NCI-H2227 (cell line): ENCODE data around the gene RASA2.
A peak's percentile ranks its signal among the peaks of the same experiment; 100 is the strongest.
"Not testable (repeated sequence)": the region's sequence is repeated elsewhere in the genome, so short reads cannot be mapped to it uniquely, and the experiment has no call there.

ENCODE experiments used
- DNase-seq: peaks from one replicate; lab custom pipeline; 2025; ENCODE audit not compliant: unreplicated experiment; lab: John Stamatoyannopoulos, UW

Gene RASA2

DNA sequence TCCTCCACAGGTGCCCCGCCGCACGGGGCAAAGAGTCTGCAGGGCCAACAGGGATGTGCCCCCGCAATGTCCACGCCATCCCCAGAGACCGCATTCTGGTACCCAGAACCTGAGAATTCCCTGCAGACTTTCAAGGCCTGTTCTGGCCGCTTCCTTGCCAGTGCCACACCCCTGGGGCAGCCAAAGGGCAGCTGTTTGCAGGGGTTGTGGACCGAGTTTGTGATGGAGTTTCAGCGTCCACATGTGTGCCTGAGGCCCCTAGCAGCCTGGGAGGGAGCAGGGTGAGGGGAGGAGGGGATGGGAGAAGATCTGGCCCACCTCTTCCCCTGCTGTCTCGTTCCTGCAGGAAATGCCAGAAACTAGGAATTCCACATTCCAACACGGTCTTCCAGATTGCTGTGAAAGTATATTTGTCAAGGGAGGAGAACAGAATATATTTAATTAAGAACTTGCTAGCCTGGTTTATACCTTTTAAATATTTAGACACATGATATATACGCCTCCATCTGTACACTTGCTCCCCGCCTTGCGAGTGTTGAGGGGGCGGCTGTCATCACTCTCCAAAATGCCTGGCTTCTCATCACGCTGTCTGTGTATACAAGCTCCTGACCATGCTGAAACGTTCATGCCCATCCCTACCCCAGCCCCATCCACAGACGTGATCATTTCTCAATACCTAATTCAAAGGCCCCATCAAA lies 31.1 kb upstream of the RASA2 start:
- no peak for DNase-seq

DNA sequence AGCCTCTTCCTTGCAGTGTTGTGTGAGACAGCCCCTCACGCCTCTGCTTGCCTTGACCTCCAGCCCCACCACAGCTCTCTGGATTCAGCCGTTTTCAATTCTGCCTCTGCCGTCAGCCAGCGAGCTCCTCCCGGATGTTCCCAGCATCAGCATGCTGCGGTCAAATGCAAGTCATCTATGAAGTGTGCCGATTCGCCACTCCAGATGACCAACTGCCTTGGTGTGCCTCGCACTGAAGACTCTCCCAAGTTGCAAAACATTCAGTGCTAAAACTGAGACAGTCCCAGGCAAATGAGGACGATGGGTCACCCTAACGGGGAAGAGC lies 30.6 kb upstream of the RASA2 start:
- no peak for DNase-seq

DNA sequence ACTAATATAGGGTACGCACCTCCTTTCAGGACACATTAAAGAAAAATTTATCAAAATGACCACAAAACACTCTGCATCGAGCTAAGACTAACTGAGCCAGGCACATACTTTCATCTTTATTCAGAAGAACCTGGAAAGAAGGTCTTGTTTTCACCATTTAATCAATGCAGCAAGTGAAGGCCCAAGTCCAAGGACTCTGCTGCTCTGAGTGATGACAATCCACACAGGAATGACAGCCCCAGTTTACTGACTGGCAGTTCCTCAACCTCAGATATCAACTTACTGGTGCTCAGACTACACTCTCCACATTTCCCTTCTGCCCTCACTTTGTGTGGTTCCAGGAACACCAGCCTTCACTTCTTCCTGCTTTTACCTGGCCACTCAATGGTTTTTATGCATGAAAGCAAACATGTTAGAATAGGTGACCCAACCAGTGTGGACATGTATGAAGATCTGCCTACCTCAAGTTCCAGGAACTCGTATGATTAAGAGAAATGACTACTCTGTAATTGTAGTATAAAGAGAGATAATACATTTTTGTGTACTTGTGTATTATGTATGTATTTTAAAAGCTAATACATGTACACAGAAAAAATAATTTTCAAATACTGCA lies 29.1 kb upstream of the RASA2 start:
- DNase-seq, result no peak

DNA sequence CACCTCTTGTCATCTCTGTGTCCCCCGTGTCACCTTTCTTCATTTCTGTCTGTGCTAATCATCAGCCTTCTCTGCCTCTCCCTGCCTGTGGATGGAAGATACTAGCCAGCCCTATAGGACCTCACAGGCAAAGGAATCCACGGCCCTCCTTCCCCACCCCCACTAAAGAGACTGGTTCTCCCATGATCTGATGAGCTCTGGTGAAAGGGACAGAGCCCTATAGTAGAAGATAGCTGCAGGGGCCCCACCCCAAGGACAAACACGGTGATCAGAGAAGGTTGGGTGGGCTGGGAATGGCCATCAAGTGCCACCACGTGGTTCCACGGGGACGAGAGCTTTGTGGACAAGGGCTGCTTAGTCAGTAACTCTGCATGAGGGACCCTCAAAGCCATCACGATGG lies 27.8 kb upstream of the RASA2 start:
- no peak for DNase-seq

DNA sequence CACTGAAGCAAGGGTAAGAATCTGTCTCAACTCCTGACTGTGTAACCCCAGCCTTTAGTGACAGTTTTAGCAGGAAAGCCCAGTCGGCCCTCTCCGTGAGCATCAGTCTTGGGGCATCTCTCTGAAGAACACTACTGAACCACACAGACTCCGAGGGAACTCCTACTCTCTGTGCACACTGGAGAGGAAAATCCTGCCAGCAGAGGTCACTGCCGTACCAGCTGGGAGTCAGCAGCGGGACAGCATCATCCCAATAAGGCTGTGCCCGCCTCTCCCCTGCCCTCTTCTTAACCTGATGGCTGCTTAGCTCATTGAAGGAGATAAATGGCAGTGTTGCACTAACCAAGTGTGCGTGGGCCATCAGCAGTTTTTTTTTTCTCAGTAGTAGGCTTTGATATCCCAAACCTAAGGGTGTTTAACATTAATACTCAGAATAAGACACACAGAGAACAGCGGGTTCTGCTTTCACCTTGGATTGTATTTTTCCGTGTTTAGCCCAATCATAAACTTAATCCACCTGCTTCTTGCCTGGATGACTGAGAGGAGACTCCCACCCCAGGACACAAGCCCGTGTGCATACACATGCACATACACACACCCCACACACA lies 26.6 kb upstream of the RASA2 start:
- DNase-seq, result peak; percentile 83

DNA sequence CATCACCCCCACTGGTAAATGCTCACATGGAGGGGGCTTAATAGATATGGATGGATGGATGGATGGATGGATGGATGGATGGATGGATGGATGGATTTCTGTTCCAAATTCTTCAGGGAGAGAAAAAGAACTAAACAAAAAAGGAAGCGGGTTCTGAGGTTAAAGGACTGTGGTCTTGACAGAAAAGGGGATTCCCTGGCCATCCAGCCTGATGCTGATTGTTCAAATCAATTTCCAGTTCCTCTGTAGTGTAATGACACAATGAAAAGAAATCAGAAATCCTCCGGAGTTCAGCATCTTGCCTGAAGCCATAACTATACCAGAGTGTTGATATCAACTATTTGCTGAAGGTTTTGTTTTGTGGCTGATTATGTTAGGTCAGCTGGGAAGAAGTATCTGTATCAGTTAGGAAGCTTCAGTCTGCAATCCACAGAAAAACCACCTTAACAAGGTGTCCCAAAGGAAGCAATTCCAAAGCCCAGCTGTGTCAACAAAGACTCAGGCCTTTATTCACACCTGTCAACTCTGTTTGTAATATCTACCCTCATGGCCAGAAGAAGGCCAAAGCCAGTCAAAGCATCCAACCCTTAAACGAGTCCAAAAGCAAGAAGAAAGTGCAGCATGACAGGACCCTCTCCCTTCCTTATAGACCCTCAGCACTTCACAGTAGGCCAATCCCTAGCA lies 24.5 kb upstream of the RASA2 start:
- no peak for DNase-seq

DNA sequence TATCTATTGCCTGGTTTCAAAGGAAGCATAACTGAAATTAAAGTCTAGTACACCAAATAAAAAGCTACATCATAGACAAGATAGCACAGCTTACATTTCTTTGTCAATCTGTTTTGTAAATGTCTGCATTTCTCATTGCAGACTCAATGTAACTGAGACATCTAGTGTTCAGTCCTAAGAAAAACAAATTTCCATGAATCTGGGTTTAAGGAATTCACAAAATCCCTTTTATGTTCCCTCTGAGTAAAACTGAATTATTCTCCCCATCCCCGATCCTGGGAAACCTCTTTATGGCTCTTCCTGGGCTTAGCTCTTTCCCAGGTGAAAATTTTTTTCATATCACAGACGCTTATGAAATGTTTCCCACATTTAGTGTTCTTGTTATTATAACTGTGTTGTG lies 21.6 kb upstream of the RASA2 start:
- DNase-seq, result no peak

DNA sequence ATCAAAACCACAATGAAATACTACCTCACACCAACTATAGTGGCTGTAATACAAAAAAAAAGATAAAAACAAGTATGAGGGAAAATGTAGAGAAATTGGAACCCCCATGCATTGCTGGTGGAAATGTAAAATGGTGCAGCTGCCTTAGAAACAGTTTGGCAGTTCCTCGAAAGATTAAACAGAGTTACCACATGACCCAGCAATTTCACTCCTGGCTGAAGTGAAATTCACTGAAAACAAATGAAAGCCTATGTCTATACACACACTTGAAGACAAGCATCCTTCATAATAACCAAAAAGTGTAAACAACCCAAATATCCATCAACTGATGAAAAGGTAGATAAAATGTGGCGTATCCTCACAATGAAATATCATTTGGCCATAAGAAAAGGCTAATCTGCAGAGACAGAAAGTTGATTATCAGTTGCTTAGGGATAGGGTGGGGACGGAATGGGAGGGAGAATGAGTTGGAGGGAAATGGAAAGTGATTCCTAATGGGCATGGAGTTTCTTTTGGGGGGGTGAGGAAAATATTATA lies 20.1 kb upstream of the RASA2 start:
- no peak for DNase-seq

DNA sequence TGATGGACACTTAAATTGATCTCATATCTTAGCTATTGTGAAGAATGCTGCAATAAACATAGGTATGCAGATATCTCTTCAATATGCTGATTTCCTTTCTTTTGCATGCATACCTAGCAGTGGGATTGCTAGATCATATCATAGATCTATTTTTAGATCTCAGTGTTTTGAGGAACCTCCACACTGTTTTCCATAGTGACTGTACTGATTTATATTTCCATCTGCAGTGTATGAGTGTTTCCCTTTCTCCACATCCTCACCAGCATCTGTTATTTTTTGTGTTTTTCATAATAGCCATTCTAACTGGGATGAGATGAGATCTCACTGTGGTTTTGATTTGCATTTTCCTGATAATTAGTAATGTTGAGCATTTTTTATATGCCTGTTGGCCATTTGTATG lies 17.1 kb upstream of the RASA2 start:
- no peak for DNase-seq

DNA sequence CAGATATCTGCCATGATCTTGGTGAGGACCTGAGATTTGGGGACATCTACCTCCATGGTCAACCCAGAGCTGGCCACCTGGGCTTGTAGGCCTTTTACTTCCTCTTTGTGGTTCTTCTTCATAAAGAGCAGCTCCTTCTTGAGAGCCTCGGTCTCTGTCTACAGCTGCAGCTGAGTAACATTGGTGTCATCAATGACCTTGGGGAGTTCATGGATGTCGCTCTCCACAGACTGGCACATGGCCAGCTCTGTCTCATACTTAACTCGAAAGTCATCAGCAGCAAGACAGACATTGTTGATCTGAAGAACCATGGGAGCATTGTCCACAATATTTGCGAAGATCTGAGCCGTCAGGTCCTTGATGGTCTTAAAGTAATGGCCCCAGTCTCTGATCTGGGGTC lies 15.7 kb upstream of the RASA2 start:
- no peak for DNase-seq

DNA sequence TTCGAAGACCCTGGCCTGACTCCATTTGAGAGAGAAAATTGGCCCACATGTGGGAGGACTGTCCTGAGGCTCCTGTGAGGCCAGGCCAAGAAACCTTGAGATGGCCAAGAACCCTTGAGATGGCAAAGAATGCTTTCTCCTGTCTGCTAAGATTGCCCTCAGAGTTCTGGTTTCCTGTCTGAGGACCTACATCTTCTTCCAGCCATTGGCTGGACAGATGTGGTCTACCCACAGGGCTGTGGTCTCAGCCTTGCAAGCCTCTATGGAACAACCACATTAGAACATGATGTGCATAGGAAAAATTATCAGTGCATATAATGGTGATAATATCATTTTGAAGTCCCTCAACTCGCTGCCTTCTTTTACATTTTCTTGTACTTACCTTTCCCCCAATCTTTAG lies 10.8 kb upstream of the RASA2 start:
- no peak for DNase-seq

DNA sequence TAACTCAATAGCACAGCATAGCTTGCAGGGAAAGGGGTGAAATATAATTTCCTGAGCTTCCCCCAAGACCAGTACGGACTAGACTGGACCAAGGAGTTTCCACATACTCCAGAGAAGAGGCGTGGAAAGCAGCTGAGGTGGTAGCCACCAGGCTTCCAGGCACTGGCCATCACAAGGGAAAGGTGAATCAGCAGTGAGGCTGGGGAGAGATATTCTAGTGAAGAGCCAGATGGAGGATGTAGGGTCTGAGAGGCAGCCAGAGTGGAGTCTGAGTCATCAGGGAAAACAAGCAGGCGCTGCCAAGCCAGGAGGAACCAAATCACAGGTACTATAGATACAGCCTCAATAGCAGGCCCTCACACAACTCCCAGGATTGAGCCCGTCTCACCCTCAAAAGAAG lies 9.6 kb upstream of the RASA2 start:
- DNase-seq, result no peak

DNA sequence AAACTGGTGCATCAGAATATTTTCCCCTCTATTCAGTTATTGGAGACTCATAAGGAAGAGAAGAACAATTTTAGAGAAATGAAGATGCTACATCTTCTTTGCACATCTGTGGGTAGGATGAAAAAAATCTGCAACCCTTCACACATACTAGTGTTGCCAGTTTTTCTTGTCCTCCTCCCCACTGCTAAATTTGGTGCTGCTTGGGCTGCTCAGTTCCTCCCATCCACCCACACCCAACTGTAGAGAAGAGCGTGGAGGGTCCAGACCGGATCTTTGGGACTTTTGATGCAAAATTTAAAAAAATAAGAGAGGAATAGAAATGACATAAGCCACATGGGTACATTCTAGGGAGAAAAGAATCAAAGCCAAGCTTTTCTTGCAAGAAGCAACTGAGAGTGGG lies 8.7 kb upstream of the RASA2 start:
- DNase-seq, result no peak

DNA sequence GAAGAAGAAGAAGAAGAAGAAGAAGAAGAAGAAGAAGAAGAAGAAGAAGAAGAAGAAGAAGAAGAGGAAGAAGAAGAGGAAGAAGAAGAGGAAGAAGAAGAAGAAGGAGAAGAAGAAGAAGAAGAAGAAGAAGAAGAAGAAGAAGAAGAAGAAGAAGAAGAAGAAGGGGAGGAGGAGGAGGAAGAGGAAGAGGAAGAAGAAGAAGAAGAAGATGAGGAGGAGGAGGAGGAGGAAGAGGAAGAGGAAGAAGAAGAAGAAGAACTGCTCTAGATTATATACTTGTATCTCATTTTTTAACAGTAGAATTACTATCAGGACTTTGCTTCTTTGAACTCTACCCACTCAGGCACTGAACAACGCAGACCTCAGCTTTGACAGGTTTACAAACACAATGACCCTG lies 8.0 kb upstream of the RASA2 start:
- not testable (repeated sequence) for DNase-seq

DNA sequence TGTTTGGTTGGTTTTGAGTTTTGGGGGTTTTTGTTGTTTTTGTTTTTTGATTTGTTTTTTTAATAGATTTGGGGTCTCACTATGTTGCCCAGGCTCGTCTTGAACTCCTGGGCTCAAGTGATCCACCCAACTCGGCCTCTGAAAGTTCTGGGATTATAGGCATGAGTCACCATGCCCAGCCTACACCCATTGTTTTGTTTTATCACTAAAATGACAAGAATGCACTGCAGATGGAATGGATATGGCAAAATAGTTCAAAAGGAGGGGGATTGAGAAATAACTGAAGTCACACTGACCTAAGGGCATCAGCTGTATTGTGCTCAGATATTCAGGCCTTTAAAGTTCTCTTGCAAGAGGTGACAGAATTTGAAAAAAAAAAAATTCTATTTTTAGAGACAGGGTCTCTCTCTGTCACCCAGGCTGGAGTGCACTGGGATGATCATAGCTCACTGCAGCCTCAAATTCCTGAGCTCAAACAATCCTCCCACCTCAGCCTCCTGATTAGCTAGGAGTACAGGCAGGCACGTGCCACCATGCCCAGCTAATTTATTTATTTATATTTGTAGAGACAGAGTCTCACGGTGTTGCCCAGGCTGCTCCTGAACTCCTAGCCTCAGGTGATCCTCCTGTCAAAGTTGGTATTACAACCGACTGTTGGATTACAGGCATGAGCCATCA lies 4.4 kb upstream of the RASA2 start:
- DNase-seq, result no peak

DNA sequence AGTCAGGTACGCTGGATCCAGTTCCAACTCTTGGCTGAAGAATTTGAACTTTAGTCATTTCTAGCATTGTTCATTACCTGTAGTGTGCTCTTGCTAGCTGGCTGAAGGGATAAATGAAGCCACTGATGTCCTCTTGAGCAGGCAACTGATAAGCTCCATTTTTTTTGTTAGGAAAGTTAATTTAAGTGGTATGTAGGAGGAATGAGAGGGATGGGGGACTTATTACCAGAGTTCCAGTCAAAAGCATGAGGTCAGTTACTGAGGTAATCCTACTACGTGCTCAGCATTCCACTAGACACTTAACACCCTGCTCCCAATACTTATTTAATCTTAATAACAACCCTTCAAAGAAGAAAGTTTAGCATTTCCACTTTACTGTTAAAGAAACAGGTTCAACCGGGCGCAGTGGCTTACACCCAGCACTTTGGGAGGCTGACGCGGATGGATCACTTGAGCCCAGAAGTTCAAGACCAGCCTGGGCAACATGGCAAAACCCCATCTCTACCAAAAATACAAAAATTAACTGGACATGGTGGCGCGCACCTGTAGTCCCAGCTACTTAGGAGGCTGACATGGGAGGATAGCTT lies 2.0 kb upstream of the RASA2 start:
- DNase-seq, result no peak

DNA sequence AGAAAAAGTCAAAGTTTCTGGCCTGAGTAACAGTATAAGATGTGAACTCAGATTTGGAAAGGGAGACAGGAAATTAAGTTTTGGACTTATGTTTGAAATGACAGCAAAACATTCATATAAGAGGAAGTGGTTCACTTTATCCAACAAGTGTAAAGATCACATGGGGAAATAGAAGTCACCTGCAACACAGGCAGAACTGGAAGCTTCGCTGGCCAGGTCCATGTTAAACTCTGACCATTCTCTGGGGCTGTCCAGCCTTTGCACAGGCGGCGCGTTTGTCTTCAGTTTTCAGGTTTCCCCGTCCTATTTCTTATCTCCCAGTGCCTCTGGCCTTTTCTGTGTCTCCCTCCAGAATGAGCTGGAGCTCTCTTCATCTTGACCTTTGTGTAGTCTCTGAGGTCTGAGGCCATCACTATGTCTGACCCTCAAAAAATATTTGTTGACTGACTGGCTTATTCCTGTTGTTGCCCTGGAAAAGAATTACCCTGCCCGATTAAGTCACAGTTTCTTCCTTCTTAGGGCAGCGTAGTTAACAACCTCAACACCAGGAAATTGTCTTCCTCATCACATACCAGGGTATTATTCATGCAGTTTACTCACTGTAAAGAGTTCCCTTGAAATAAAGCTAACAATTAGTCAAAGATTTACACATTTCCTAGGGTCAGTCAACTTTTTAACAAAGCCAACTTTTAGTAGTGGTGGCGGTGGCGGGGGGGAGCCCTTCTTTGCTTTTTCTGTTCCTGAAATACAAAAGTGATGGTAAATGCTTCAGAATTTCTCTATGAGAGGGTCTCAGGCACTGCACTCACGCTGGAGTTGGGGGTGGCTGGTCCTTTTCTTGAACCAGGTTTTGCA lies 959 bp upstream of the RASA2 start:
- no peak for DNase-seq

DNA sequence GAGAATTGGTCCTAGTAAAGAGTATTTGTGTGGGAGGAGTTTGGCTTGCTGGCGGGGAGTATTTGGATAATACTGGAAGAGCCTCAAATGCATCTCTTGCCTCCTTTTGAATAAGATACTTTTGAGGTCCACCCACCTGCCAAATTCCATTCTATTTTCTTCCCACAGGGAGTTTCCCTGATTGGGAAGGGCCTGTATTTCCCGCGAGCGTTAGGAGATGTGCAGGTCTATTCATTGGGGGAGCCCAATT lies 406 bp upstream of the RASA2 start:
- no peak for DNase-seq

DNA sequence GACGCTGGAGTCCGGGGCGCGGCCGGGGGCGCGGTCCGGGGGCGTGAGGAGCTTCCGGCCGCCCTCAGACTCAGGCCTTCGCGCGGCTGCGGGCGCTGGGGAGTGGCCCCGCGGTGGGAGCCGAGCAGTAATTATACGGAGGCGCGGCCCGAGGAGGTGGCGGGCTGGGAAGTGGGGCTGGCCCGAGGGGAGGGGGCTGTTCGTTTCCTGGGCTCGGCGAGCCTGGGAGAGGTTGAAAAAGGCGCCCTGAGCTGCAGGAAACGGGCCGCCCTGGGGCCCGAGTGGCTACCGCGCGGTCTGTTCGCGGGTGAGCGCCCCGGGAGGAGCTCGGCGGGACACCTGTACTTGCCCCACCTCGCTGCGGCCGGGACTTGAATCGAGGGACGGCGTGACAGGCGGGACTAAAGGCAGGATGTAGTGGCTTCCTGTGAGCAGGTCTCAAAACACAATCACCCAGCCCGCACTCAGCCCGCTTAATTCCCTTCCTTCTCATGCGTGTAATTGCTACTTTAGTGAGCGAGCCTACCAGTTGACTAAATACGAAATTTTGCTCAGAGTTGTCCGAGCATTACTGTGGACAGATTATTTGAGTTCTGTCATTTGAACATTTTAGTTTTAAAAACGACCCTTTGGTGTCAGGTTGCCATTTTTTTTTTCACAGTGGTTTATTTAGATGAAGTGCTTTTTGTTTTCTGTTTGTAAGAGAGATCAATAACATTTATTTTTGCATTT lies 860 bp downstream of the RASA2 start:
- DNase-seq, result peak; percentile 81

DNA sequence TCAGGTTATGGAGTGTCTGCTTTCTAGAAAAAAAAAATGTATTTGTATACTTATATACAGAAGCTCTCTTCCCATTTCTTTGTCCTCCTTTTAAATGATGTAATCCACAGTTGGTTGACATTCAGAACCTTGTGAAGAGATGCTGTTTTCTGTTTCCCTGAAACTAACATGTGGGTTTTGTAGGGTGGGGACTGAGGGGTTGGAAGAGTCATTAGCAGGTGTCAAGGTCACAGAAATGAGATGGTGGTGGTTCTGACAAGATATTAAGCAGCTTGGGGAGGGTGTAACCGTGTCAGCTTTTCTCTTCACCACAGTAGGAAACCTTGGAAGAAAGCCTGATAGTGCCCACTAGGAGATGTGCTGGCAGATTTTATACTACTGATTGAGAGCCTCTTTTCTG lies 2.4 kb downstream of the RASA2 start:
- DNase-seq, result no peak
